GM21423 (cell line): ENCODE measurements around the gene CAV1.

Source experiments
- ATAC-seq: cut with Tn5 transposase; IDR thresholded peaks from one replicate; pipeline ENCODE4 v1.9.1; 2021; ENCODE audit warnings: mild to moderate bottlenecking, moderate library complexity; ENCODE audit not compliant: unreplicated experiment

CAV1 gene

GRCh38 chr7:116598861-116599260, 74.0 kb downstream of the CAV1 start:
- no peak for ATAC-seq

DNA sequence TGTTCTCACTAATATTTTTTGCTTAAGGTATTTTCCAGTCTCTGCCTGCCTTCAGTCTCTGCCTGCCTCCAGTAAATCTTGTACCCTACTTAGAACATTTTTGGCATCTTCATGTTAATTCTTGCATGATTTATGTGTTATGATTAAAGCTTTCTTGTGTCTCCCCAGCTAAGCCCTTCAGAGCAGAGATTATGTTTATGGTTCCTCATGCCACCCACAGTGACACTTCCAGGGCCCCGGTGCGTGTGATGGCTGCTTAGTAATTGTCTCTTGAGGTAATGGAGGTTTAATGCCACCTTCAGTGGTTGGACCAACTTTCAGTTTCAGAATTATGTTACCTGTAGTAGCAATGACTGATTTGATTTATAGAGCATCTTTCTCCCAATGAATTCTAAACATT, 76.6 kb downstream of the CAV1 start:
- ATAC-seq, result peak; percentile 48

DNA sequence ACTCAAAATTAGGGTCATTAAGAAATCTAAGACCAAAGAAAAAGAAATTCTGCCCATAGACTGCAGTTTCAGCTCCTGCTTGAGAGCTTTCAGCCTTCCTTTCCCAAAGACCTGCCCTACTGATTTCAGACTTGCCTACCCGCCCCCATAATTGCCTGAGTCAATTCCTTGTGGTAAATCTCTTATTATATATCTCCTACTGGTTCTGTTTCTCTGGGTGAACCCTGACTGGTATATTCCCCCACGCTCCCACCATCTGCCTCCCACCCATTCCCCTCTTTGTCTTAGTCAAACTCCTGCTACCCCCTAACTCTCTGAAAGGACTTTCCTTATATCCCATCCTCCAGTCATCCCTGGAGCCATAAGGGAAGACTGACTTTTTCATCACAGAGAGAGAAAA, 82.5 kb downstream of the CAV1 start:
- ATAC-seq, result no peak

DNA sequence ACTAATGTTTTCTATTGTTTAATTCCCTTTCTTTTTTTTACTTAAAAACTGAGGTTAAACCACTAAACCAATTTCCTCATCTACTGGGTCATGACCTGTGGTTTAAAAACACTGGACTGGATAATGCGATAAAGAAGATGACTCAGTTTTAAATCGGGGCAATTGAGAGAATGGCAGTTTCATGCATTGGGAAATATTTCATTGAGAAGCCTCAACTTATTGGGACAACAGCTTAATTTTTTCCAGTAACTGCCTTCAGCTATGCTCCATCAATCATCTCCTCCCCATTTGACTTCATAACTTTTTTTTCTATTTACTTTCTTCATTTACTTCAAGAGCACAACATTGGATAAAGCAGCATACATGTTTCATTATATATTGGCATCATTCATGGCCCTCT, 85.4 kb downstream of the CAV1 start:
- ATAC-seq, result no peak

GRCh38 chr7:116610721-116611120, 85.9 kb downstream of the CAV1 start:
- no peak for ATAC-seq
